ENCODE measurements around the gene TYROBP.
A peak's percentile ranks its signal among the peaks of the same experiment; 100 is the strongest.
"Not testable (repeated sequence)": the region's sequence is repeated elsewhere in the genome, so short reads cannot be mapped to it uniquely, and the experiment has no call there.

TYROBP gene

GRCh38 chr19:35908010-35908441 lies at the start of gene TYROBP:
TYROBP (minus strand) TSS chr19:35908295; CDS start chr19:35908228, 67 bp downstream.
- DNase-seq (ENCODE audit: low spot score): no peak

DNA sequence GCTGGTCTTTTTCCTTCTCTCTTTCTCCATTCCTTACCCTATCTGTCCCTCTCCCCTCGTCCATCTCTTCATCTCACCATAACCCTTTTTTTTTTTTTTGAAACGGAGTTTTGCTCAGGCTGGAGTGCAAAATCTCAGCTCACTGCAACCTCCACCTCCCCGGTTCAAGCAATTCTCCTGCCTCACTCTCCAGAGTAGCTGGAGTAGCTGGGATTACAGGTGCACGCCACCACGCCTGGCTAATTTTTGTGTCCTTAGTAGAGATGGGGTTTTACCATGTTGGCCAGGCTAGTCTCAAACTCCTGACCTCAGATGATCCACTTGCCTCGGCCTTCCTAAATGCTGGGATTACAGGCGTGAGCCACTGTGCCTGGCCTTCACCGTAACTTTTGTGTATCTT lies 49.3 kb upstream of the TYROBP start:
- not testable (repeated sequence) for DNase-seq (ENCODE audit: low spot score)

- no peak for DNase-seq (ENCODE audit: low spot score)
Measured at GRCh38 chr19:35955881-35956634, 48.0 kb upstream of the TYROBP start.

- DNase-seq (ENCODE audit: low spot score): no peak
Measured at GRCh38 chr19:35949131-35949530, 41.0 kb upstream of the TYROBP start.

GRCh38 chr19:35946203-35946602 lies 38.1 kb upstream of the TYROBP start:
- DNase-seq (ENCODE audit: low spot score): no peak

GRCh38 chr19:35945121-35945790 lies 37.2 kb upstream of the TYROBP start:
- DNase-seq (ENCODE audit: low spot score): no peak

DNA sequence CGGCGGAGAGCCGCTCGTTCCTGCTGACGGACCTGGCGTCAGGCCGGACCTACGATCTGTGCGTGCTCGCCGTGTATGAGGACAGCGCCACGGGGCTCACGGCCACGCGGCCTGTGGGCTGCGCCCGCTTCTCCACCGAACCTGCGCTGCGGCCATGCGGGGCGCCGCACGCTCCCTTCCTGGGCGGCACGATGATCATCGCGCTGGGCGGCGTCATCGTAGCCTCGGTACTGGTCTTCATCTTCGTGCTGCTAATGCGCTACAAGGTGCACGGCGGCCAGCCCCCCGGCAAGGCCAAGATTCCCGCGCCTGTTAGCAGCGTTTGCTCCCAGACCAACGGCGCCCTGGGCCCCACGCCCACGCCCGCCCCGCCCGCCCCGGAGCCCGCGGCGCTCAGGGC lies 36.5 kb upstream of the TYROBP start:
- no peak for DNase-seq (ENCODE audit: low spot score)

DNA sequence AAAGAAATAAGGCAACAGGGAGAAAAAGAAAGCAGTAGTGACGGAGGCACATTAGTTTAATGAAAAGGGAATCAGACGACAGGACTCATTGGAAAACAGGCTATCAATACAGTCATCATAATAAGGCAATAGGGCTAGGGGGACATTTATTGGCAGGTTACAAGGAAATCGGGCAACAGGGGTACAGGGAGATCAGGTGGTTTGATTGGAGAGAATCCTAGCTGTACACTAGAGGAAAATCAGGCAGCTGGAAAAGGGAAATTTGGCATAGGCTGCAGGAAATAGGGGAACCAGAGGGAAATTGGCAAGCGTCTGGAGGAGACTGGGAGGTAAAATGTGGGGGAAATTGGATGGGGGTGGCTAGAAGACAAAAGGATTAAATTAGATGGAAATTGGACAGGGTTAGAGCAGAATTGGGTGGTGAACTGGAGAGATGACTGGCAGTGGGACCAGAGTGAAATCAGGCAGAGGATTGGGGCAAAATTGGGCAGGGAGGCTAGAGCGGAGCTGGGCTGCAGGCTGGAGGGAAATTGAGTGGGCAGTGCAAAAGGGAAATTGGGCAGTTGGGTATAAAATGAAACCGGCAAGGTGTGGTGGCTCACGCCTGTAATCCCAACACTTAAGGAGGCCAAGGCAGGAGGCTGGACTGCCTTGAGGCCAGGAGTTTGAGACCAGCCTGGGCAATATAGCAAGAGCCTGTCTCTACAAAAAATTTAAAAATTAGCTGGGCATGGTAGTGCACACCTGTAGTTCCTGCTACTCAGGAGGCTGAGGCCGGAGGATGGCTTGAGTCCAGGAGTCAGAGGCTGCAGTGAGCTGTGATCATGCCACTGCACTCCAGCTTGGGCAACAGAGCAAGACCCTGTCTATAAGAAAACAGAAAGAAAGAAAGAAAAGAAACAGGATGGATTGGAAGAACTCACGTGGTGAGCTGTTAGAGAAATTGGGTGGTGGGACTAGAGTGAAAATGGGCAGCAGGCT lies 35.5 kb upstream of the TYROBP start:
- no peak for DNase-seq (ENCODE audit: low spot score)

GRCh38 chr19:35942235-35942634 lies 34.1 kb upstream of the TYROBP start:
- DNase-seq (ENCODE audit: low spot score): no peak

DNA sequence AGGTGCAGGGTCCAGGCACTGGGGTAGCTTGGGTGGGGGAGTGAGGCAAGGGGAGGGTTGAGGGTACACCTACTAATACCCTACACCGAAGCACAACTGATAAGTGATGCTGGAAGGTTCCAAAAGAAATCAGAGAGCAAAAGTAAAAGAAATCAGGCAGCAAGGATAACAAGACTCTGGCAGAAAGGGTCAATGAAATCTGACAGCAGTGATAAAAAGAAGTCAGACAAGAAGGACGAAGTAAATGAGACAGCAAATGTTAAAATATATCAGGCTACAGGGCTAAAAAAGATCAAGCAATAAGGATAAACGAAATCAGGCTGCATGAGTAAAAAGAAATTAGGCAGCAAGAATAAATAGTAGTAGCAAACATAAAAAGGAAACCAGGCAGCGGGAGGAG lies 32.7 kb upstream of the TYROBP start:
- no peak for DNase-seq (ENCODE audit: low spot score)

GRCh38 chr19:35940078-35940775 lies 32.1 kb upstream of the TYROBP start:
- no peak for DNase-seq (ENCODE audit: low spot score)

DNA sequence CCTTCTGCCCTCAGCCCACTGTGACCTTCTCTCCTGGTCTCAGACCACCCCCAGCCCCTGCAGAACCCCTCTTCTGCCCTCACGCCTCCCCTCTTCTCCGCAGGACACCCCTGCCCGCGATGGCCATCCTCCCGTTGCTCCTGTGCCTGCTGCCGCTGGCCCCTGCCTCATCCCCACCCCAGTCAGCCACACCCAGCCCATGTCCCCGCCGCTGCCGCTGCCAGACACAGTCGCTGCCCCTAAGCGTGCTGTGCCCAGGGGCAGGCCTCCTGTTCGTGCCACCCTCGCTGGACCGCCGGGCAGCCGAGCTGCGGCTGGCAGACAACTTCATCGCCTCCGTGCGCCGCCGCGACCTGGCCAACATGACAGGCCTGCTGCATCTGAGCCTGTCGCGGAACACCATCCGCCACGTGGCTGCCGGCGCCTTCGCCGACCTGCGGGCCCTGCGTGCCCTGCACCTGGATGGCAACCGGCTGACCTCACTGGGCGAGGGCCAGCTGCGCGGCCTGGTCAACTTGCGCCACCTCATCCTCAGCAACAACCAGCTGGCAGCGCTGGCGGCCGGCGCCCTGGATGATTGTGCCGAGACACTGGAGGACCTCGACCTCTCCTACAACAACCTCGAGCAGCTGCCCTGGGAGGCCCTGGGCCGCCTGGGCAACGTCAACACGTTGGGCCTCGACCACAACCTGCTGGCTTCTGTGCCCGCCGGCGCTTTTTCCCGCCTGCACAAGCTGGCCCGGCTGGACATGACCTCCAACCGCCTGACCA lies 31.4 kb upstream of the TYROBP start:
- no peak for DNase-seq (ENCODE audit: low spot score)

- no peak for DNase-seq (ENCODE audit: low spot score)
Measured at GRCh38 chr19:35938282-35939224, 30.5 kb upstream of the TYROBP start.

DNA sequence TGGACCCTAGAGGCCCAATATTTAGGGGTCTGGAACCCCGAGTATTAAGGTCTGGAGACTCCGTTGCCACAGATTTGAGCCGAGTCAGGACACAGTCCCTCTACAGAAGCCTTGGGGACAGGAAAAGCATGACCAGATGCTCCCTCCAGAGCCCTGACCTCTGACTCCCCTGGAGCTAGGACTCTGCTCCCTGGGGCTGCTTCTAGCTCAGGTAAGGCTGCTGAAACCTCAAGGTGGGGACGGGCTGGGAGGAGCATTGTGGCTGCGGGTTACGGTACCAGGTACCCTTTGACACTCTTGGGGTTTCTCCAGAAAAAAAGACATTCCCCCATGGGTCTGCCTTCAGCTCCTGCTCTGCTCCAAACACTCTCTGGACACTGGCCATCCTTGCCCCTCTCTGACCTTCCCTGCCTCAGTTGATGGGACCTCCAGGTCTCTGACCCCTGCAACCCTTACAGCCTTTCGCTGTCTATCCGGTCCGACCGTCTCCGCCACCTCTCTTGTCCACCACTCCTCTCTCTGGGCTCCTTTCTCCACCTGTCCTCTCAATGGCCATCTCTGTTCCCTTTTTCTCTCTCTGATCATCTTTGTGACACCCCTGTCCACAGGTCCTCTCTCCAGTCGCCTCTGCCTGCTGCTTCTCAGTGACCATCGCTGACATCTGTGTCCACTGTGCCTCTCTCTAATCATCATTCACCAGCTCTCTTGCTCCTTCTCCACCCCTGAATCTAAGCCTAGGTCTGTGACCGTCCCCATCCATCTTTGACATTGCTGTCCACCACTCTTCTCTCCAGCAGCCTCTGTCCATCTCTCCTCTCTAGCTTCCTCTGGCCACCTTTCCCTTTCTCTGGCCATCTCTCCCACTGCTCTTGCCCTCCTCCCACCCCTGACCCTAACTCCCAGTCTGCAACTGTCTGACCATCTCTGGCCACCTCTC lies 29.5 kb upstream of the TYROBP start:
- DNase-seq (ENCODE audit: low spot score): no peak

DNA sequence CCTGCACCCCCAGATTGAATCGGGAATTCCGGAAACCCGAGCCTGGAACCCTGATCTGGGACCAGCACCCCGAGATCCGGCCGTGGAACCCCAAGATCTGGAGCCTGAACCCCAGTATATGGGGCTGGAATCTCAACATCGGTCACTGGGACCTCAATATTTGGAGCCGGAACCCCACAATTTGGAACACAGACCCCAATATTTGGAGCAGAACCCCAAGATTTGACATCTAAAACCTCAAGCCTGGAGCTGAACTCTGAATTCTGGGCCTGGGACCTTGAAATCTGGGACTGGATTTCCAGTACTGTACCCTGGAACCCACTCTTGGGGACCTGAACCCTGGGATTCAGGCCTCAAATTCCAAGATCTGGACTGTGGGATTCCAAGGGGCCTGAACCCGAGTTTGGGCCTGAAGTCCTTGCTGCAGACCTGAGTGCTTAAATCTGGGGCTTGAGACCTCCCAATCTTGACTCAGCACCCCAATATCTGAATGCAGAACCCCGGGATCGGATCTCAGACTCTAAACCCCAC lies 28.7 kb upstream of the TYROBP start:
- no peak for DNase-seq (ENCODE audit: low spot score)

- peak; percentile 81 for DNase-seq (ENCODE audit: low spot score)
Measured at GRCh38 chr19:35935911-35936737, 28.0 kb upstream of the TYROBP start, which contains the start of gene LRFN3. LRFN3 (plus strand) TSS chr19:35936374; CDS start chr19:35939426, 3,052 bp downstream.

GRCh38 chr19:35932291-35932936 lies 24.3 kb upstream of the TYROBP start:
- DNase-seq (ENCODE audit: low spot score): no peak
